Stimulated activated CD4-positive, alpha-beta T cell treated with anti-CD3 and anti-CD28 coated beads, TNF-alpha, amount 100 ng/mL, for 4 hours (primary cell): ENCODE data around the gene QDPR.
"Not testable (repeated sequence)": the region's sequence is repeated elsewhere in the genome, so short reads cannot be mapped to it uniquely, and the experiment has no call there.

Experiments used
- DNase-seq, 3 experiments: peaks; one replicate each; pipeline ENCODE4 v3.0.0-alpha.2; 2020; ENCODE audit warnings: low read depth in 3 of 3

Gene QDPR

DNA sequence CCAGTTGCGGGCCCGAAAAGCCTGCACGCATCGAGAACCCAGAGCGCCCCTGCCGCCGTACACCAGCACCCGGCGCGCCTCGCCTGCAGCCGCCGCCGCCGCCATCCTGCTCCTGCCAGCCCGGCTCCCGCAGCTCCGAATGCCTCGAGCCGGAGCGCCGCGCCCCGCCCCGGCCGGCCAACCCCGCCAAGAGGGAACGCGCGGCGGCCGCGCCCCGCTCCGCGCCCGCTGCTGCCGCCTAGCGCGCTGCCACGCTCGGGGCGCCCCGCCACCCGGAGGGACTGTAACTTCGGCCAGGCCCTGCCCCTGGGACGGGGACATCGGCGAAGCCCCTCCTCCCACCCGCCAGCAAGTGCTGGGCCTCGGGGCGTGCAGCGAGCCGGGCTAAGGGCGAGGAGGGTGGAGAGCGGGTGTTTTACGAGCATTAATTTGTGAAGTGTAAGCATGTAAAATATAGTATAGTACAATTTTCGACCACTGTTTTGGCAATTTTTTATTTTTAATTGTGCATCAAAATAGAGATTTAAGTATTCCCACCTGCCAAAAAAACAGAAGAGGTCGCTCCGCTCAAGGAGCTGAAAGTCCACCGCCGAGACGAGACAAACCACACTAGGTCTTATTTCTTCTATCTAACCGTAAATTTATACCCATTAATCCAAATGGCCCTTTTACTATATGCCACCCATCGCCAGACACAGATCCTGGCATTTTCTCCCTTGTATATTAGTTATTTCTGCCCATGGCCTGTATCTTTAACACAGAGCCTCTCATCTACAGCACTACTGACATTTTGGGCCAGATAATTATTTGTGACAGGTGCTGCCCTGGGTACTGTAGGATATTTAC is at the start of gene QDPR:
TSS of gene QDPR (minus strand) at position 141 of the 846 bp plus-strand sequence. CDS start at position 105, 36 bp downstream.
- DNase-seq = peak; percentile 42 to 57 (median 49)

DNA sequence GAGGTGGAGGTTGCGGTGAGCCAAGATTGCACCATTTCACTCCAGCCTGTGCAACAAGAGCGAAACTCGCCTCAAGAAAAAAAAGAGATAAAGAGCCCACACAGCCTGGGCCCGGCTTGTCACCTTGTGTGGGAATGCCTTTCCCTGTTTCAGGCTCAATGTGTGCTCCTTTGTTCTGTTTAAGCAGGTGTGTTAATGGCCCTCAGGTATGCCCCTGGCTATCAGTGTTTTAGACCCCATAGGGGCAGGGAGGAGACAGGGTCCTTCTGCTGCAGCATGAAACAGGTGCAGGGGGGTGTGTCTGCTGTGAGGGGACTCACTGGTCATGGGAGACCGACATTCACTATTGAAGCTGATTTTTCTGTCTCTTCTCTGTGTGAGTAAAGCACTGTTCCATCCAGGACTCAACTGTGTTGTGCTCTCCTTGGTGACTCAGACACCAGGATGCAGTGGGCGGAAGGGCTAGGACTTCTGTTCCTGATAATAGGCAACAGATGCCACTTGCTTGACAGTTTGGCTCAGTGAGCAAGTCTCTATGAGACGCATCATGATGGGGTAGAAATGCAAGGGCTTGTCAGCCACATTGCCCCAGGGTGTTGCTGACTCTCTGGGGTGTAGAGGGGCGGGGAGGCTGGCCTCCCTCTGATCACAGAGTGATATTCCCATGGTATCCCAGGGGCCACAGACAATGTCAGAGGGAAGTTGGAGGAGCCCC is 49.5 kb upstream of the QDPR start:
- no peak for DNase-seq

DNA sequence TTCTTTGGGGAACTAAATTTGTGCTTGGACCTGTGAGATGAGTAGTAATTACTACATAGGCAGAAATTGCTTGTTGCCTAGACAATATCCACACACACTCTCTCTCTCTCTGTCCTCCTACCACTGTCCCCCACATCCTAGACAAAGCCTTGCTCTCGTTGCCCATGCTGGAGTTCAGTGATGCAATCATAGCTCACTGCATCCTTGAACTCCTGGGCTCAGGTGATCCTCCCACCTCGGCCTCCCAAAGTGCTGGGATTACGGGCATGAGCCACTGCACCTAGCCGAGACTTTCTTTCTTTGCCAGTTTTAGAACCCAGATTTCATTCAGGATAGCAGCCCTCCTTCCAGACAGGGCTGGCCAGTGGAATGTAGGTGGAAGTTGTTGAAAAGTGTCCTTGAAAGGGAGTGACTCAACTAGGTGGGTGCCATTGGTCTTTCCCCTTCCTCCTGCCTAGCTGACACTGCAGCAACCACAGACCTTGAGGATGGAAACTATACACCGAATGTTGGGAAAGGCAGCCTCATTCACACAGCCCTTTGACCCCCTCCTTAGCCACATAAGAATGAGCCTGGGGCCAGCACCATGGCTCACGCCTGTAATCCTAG is 48.3 kb upstream of the QDPR start:
- no peak for DNase-seq

DNA sequence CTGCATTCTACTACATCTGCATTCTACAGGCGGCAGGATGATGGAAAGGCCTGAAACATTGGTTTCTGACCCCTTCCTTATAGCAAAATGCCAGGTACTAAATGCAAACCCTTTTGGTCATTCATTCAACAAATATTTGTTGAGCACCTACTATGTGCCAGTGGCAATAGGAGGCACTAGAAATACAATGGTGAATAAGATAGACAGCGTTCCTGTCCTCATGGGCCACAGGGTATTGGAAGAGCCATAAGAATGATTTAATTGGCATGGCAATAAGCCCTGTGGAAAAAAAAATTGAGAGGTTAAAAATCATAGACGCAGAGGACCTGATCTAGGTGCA is 47.8 kb upstream of the QDPR start:
- DNase-seq = no peak

DNA sequence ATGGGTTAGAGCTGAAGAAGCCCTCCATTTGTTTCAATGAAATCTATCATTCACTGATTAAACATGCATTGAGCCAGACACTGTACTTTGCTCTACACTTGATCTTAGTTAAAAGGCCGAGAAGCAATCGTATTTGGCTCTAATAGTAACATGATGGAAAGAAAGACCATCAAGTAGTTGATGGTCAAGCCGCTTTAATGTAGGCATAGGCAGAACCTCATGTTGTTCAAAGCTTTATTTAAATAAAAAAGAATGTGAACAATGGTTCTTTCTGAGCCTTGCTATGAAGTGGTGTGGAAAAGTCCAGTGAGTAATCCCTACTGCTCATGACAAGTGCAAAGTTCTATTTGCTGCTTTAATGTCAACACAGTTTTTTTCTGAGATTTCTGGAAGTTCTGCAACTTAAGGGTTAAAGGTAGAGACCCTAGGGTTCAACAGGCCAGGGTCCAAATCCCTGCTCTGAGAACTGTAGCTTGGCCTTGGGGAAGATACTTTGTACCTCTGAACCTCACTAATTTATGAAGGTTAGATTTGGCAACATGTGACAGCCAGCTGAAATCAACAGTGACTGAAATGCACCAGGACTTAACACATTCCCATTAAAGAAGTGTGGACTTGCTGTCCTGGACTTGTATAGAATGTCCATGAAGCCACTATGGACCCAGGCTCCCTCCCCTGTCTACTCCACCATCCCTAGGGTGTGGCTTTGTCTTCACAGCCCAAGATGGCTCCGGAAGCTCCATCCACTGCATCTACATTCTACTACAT is 47.2 kb upstream of the QDPR start:
- DNase-seq = no peak

DNA sequence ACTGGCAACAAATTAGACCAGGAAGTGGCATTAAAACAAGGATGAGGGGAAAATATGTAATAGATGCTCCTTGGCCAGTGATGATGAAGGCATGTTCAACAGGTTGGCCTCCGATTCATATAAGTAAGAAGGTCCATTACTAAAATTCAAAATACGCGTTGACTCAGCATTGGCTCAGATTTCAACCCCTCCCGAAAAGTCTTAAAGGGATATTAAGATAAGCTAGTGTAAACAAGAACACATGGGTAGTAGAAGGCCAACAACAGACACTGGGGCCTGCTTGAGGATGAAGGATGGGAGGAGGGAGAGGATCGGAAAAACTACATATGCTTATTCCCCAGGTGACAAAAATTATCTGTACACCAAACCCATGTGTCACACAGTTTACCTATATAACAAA is 46.0 kb upstream of the QDPR start:
- DNase-seq = no peak

DNA sequence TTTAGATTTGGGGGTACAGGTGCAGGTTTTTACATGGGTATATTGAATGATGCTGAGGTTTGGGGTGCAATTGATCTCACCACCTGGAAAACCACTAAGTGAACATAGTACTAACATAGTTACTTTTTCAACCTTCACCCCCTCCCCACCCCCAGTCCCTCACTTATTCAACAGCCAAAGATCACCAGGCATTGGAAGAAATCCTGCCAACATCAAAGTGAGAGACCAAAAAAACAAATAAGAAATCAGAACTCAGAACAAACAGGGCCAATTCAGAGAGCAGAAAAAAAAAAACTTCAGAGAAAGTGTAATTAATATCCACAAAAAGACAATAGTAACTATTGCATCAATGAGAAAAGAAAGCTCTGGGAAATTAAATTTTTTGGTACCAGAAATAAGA is 44.6 kb upstream of the QDPR start:
- DNase-seq = no peak

DNA sequence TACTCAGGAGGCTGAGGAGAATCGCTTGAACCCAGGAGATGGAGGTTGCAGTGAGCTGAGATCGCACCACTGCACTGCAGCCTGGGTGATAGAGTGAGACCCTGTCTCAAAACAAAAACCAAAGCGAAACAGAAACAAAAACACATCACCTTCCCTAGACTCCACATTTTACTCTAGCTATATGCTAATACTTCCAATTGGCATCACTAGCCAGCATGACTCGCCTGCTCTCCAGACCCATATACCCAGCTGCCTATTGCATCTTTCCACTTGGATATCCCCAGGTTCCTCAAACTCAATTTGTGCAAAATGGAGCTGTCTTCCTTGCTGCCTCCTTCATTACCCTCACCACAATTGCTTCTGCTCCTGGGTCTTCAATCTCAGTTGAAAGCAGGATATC is 42.7 kb upstream of the QDPR start:
- no peak for DNase-seq

DNA sequence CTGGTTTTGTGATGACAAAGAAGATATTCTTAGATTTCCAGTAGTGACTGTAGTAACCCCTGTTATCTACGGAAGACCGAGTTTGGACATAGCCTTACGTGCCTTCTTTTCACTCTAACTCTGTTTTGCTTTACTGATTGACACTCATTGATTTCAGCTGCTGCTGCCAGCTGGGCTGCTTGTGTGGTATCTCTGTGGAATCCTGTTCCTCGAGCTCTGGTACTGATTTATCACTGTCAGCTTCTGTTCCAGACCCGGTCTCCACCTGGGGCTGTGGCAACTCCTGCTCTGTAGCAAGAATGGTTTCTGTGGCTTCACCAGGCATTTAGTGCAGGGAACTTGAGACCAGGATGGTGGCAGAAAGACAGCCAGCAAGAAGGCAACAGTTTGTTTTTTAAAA is 40.5 kb upstream of the QDPR start:
- no peak for DNase-seq

DNA sequence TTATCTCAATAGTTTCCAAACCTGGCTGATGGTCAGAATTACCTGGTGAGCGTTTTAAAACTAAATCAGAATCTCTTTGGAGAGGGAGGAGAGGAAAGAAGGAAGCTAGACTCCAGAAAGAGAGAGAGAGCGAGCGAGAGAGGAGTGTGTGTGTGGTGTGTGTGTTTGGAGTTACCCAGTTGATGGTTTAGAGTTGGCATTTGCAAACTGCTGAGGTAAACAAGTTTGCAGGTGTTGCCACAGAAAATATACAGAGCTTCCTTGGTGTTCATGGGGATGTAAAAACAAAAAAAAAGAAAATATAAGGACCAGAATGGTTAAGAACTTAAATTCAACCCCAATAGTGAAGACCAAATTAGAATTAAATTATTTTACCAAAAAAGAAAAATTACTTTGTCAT is 38.7 kb upstream of the QDPR start:
- DNase-seq = no peak

DNA sequence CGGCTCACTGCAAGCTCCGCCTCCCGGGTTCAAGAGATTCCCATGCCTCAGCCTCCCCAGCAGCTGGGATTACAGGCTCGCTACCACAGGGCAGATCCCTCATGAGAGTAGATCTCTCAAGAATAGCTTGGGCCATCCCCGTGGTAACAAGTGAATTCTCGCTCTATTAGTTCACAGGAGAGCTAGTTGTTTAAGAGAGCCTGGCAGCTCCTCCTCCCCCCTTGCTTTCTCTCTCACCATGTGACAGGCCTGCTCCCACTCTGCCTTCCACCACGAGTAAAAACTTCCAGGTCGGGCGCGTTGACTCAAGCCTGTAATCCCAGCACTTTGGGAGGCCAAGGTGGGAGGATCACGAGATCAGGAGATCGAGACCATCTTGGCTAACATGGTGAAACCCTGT is 34.8 kb upstream of the QDPR start:
- no peak for DNase-seq

DNA sequence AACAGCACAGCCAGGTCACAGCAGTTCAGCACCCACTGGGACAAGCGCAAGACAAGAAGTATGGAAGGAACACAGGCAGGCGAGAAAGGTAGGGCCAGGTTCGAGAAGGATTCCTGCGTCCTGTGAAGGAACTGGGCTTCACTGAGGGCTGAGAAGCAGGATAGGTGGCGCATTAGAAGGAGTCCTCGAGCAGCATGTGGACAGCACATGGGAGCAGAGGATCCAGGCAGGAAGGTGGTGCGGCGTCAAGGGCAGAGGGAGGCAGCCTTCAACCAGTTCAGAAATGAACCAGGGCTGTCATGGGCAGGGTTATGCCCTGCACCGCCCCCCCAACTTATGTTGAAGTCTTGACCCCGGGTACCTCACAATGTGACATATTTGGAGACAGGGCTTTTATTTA is 34.3 kb upstream of the QDPR start:
- no peak for DNase-seq

DNA sequence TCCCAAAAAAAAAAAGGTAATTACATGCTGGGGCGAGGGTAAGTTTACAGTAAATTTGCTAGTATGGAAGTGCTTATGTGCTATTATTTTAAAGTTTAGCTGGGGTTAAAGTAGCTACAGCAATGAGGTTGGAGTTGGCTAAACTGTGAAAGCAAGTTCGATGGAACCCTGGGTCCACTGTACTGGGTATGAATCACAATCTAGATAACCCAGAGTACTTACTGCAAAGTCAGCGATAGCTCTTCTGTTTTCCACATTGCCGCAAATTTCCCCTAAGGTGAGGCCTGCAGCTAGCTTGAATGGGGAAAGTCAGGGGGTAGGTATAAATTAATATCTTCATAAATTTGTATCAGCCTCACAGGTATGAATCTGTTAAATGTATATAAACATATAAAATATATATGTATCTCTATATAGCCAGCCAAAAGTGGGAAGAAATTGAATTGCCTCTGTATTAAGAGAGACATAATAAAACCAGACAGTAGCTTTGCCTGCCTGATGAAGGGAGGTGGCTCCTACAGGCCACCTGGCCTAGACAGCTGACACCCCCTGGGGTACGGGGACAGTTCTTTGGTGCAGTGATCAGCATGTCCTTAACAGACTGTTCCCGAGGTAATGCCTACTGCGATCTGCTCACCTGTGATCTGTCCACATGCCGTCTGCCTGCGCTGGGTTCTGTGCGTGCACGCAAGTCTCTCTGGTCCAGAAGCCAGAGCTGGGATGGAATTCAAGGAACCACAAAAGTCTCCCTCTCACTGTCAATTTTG is 33.7 kb upstream of the QDPR start:
- no peak for DNase-seq

DNA sequence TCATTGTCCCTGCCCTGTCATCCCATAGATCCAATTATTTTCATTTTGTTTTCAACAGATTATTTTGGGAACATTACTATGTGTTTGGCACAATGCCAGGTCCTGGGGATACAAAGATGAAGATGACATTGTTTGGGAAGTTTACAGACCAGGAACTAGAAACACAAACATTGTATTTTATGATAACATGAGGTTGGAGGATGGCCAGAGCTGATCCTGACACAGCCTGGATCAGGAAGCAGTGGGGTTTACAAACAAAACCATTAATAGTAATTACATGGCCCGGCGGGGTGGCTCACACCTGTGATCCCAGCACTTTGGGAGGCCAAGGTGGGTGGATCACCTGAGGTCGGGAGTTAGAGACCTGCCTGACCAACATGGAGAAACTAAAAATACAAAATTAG is 32.9 kb upstream of the QDPR start:
- no peak for DNase-seq

DNA sequence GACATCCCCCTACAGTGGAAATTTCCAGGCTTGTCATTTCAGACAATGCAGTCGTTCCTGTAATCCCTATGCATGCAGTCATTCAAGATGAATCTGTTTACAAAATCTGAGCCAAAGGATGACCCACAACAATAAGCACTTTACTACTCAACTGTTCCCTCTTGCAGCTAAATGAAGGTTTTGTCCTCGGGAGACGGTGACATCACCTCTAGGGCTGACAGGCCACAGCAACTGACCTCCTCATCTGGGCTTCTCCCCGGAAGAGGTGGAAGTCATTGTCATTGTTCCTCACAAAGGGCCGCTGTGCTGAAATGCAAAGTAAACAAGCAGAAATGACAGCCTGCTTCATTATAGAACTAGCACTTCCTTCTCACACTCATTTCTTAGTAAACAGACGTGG is 32.3 kb upstream of the QDPR start:
- DNase-seq = no peak

DNA sequence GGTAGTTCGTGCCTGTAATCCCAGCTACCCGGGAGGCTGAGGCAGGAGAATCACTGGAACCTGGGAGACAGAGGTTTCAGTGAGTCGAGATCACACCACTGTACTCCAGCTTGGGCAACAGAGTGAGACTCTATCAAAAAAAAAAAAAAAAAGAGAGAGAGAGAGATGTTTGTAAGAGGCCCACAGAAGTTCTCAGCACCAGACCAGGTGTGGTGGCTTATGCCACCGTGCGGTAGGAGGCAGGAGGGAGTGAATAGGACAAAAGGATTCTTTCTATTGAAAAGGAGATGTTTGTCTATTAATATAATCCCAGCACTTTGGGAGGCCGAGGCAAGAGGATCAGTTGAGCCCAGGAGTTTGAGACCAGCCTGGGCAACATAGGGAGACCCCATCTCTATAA is 25.2 kb upstream of the QDPR start:
- DNase-seq = not testable (repeated sequence)

DNA sequence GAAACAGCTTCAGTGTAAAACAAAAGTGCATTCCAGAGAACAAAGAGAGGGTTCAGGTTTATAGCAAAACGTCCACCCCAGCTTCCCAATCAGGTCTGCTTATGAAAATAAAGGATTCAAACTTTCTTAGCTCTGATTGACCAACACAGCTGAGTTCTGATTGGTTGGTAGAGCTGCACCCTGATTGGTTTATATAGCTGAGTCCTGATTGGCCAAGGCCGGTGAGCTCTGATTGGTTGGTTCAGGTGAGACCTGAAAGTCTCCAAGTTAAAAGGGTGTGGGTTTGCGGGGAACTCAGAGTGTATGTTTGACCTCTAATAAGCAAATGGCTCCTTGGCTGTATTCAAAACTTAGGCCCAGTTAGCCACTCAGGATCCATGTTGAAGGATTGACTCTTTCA is 24.0 kb upstream of the QDPR start:
- DNase-seq = no peak

DNA sequence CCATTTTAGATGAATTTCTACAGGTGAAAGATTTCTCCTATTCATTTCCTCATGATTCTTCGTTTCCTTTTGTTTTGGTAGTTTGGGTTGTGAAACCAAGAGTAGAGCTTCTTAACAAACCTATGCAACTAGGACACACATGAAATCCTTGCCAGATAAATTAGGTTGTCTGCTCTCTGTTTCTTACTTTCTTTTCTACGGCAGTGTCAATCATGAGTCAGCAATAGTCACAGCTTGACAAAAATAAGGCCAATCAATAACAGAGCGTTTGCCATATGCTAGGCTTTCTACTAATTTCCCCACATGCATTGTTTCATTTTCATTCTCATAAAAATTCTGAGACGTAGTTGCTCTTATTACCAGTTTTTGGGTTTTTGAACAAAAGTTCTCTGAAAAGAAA is 23.4 kb upstream of the QDPR start:
- DNase-seq = no peak

DNA sequence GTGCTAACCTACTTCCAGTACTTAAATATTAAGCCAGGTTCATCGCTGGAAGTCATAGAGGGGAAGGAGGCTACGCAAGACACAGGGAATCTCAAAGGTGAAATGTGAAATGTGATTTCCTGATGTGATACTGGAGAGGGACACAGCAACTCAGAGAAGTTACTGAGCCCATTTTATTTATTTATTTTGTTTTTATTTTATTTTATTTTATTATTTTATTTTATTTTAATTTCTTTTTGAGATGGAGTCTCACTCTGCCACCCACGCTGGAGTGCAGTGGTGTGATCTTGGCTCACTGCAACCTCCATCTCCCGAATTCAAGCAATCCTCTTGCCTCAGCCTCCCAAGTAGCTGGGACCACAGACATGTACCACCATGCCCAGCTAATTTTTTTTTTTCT is 22.8 kb upstream of the QDPR start:
- DNase-seq = no peak

DNA sequence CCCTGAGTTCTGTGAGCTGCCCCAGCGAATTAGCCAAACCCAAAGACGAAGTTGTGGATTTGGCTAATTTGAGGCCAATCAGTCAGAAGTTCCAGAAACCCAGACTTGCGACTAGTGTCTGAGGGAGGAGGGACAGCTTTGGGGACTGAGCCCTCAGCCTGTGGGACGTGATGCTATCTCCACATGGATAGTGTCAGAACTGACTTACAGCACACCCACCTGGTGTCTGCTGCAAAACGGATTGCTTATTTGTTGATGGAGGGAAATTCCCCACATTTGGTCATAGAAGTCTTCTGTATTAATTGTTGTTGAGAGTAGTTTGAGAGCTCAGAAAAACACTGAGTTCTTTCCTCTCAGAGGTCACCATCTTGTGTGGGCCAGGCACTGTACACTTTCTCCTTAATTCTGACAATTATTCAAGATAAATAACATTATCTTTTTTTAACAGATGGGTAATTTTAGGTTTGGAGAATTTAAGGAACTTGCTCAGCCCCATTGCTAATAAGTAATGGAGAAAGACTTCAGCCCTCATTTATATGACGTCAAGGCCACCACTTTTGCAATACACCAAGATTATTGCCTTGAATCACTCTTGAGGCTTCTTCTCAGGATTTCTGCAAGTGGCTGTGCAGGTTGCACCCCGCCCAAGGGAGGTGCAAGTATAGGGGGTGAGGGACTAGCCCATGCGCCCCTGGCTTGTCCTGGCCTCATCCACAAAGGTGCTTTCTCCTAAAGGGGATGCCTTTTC is 19.8 kb upstream of the QDPR start:
- no peak for DNase-seq
